Measurements from ENCODE around the gene RGS3. TPM values are rescaled to one million over a fixed set of nuclear protein-coding genes. Genes with fewer than 3 reads are reported as not detected.
A peak's percentile ranks its signal among the peaks of the same experiment; 100 is the strongest.
"Not testable (repeated sequence)": the region's sequence is repeated elsewhere in the genome, so short reads cannot be mapped to it uniquely, and the experiment has no call there.

The RGS3 gene
- total and polyA plus RNA-seq, 10 donors: 17.5 to 122 (median 82.5) TPM

DNA sequence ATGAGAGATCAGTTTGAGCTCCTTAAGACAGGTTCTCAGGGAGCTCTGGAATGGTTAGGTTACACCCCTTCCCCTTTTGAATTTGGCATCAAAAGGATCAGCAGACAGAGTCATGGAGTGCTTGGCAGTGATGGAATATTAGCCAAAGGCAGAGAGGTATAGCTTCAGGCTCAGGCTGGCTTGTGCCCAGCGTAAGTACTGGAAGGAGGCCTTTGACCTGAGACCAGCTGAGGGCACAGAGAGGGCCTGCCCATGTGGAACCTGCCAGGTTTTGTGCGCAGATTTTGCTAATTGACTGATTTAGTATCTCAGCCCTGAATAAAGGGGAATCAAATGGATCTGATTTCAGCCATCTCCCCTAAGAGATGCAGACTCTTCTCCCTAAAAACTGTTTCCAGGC, 81.5 kb downstream of the RGS3 start:
- no peak overlapping the region for H3K4me3 ChIP-seq
- H3K9me3 ChIP-seq: no peaks in the 10 kb centered on the region
- peak overlapping the region in 2 of 8 donors; percentile 7 to 16 for H3K27ac ChIP-seq
- peaks cover 0 to 37% (median 12%) of the 10 kb centered on the region in 6 donors for H3K36me3 ChIP-seq
- TF ChIP-seq POLR2A (IDR thresholded peaks at IDR 0.05) (no peak), POLR2AphosphoS5 (IDR thresholded peaks at IDR 0.05) (no peak)
- TF ChIP-seq, protein P1, sequence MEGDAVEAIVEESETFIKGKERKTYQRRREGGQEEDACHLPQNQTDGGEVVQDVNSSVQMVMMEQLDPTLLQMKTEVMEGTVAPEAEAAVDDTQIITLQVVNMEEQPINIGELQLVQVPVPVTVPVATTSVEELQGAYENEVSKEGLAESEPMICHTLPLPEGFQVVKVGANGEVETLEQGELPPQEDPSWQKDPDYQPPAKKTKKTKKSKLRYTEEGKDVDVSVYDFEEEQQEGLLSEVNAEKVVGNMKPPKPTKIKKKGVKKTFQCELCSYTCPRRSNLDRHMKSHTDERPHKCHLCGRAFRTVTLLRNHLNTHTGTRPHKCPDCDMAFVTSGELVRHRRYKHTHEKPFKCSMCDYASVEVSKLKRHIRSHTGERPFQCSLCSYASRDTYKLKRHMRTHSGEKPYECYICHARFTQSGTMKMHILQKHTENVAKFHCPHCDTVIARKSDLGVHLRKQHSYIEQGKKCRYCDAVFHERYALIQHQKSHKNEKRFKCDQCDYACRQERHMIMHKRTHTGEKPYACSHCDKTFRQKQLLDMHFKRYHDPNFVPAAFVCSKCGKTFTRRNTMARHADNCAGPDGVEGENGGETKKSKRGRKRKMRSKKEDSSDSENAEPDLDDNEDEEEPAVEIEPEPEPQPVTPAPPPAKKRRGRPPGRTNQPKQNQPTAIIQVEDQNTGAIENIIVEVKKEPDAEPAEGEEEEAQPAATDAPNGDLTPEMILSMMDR (IDR thresholded peaks at IDR 0.05 in 8 of 11, conservative IDR thresholded peaks at IDR 0.05 in 3 of 11): no peak
- peak; percentile 34 for DNase-seq
- intact Hi-C loops (cut with DNase I; ENCODE audit: low total_unique reads): no loop called here
- H3K27me3 ChIP-seq (replicated peaks in 1 of 7): no peaks in the 10 kb centered on the region
- WGBS, 5 donors: 82 to 98% (median 91%) methylated on average over 2 of the region's 2 CpGs
- H3K4me1 ChIP-seq: peaks cover 42 to 100% (median 74%) of the 10 kb centered on the region in 6 donors

DNA sequence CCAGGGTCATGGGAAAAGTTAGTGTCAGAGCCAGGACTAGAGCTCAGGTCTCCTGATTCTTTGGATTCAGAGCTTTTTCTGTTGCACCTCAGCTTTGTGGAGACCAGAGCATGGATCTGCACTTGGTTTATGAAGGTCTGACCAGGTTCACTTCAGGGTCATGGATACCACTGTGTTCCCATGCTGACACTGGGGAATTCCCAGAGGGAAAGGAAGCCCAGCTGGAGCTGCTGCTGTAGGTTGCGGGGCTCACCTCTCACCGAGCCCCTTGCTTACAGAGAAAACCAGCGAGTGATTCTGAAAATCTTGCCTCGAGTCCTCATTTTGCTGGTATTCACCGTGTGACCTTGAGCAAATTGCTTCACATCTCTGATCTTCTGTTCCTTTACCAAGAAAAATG, 83.0 kb downstream of the RGS3 start:
- Histone ChIP-seq H3K9me3 (no peaks in the 10 kb centered on the region), H3K27ac (peak overlapping the region in 1 of 8 donors; percentile 83), H3K36me3 (peaks cover 0 to 22% (median 4%) of the 10 kb centered on the region in 6 donors), H3K4me1 (peaks cover 42 to 88% (median 69%) of the 10 kb centered on the region in 6 donors), H3K4me3 (no peak overlapping the region), H3K27me3 (replicated peaks in 1 of 7) (no peaks in the 10 kb centered on the region)
- 84 to 89% (median 85%) methylated on average over 5 of the region's 5 CpGs for WGBS, 5 donors
- TF ChIP-seq POLR2AphosphoS5 (IDR thresholded peaks at IDR 0.05) (no peak), POLR2A (IDR thresholded peaks at IDR 0.05) (no peak)
- TF ChIP-seq, protein P1 (IDR thresholded peaks at IDR 0.05 in 8 of 11, conservative IDR thresholded peaks at IDR 0.05 in 3 of 11): no peak
- intact Hi-C loops (cut with DNase I; ENCODE audit: low total_unique reads): no loop called here
- no peak for DNase-seq

DNA sequence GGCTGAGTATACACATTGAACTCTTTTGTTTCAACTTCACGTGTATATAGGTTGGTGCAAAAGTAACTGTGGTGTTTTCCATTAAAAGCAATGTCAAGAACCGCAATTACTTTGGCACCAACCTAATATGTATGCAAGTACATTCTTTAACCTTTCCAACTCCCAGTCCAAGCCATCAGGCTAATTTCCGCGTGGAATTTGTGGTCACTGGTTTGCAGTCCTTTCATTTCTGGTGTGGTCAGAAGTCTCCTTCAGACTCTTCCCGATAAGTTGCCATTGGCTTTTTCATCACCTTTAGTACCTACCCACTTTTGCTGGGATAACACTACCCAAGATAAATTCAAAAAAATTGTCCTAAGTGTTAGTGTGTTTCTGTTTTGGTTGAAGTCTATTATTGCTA, 84.0 kb downstream of the RGS3 start:
- H3K4me3 ChIP-seq: no peak overlapping the region
- H3K9me3 ChIP-seq: no peaks in the 10 kb centered on the region
- DNase-seq: no peak
- H3K4me1 ChIP-seq: peaks cover 42 to 78% (median 62%) of the 10 kb centered on the region in 6 donors
- WGBS, 5 donors: 90 to 92% (median 91%) methylated on average over 5 of the region's 5 CpGs
- TF ChIP-seq POLR2AphosphoS5 (IDR thresholded peaks at IDR 0.05) (no peak), POLR2A (IDR thresholded peaks at IDR 0.05) (no peak)
- TF ChIP-seq, protein P1 (IDR thresholded peaks at IDR 0.05 in 8 of 11, conservative IDR thresholded peaks at IDR 0.05 in 3 of 11): no peak
- peaks cover 0 to 13% (median 0%) of the 10 kb centered on the region in 6 donors for H3K36me3 ChIP-seq
- H3K27ac ChIP-seq: peak overlapping the region in 6 of 8 donors; percentile 69 to 83 (median 79)
- H3K27me3 ChIP-seq (replicated peaks in 1 of 7): no peaks in the 10 kb centered on the region
- intact Hi-C loops (cut with DNase I; ENCODE audit: low total_unique reads): no loop called here

DNA sequence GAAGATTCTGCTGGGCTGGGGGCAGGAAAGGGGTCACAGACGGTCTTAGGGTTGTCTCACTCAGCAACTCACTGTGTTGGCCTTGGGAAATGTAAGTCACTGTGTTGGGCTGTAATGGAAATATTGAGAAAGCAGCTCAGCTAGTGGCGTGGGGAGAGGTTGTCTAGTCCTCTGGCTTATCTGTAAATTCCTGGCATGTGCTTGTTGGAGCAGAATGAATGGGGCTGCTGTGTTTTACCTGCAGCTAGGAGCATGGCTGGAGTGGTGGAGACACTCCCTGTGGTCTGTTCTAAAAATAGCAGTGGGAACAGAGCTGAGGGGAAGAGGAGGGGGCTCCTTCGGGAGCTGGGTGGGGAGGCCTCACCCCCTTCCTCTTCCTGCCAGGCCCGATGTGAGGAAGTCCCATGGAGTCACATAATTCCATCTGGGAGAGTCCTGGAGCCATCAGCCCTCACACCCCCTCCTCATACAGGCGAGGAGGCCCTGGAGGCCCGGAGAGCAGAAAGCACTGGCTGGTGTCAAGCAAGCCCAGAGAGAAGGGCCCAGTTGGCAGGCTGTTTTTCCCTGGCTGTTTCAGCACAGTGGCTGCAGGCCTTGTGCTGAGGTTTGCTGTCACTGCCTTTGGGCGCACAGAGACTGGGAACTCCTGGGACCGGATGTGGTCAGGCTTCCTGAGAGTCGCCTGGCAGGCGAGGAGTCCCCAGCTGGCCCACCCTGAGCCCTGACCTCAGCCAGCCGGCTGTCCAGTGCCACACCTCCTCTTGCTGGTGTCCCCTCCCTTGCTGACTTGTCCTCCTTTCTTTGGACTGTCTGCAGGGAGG, 84.9 kb downstream of the RGS3 start:
- H3K4me3 ChIP-seq: no peak overlapping the region
- H3K36me3 ChIP-seq: peaks cover 0 to 5% (median 0%) of the 10 kb centered on the region in 6 donors
- H3K9me3 ChIP-seq: no peaks in the 10 kb centered on the region
- H3K27ac ChIP-seq: peak overlapping the region; percentile 52 to 83 (median 76)
- DNase-seq: peak; percentile 85
- H3K27me3 ChIP-seq (replicated peaks in 1 of 7): no peaks in the 10 kb centered on the region
- intact Hi-C loops (cut with DNase I; ENCODE audit: low total_unique reads): no loop called here
- TF ChIP-seq POLR2AphosphoS5 (IDR thresholded peaks at IDR 0.05) (peak; percentile 80 to 90 (median 89)), POLR2A (IDR thresholded peaks at IDR 0.05) (no peak)
- TF ChIP-seq, protein P1 (IDR thresholded peaks at IDR 0.05 in 8 of 11, conservative IDR thresholded peaks at IDR 0.05 in 3 of 11): no peak
- peaks cover 37 to 69% (median 57%) of the 10 kb centered on the region in 6 donors for H3K4me1 ChIP-seq
- 9 to 17% (median 12%) methylated on average over 7 to 11 of the region's 11 CpGs for WGBS, 5 donors

DNA sequence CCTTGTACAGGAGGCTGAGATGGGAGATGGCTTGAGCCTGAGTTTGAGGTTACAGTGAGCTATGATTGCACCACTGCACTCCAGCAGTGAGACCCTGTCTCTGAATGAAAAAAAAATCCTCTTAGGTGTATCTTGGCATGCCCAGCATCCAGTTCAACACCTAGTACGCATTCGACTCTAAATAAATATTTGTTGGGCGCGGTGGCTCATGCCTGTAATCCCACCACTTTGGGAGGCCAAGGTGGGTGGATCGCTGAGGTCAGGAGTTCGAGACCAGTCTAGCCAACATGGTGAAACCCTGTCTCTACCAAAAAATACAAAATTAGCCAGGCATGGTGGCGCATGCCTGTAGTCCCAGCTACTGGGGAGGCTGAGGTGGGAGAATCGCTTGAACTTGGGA, 86.4 kb downstream of the RGS3 start:
- H3K9me3 ChIP-seq; intact Hi-C loops (cut with DNase I; ENCODE audit: low total_unique reads); H3K36me3 ChIP-seq; H3K27ac ChIP-seq; H3K27me3 ChIP-seq (replicated peaks in 1 of 7); H3K4me3 ChIP-seq: not testable (repeated sequence)
- DNase-seq: peak; percentile 35
- peaks cover 37 to 58% (median 46%) of the 10 kb centered on the region in 6 donors for H3K4me1 ChIP-seq
- 92 to 99% (median 97%) methylated on average over 8 of the region's 8 CpGs for WGBS, 5 donors
